NCI-H345 treated with DMSO at 0.1 percent for 48 hours (cell line): ENCODE results near the gene FSIP1.

Experiments
- DNase-seq: peaks from one replicate; lab custom pipeline; 2025; ENCODE audit not compliant: unreplicated experiment; lab: John Stamatoyannopoulos, UW

FSIP1 gene

GRCh38 chr15:39586387-39587095 is 196.1 kb downstream of the FSIP1 start:
- DNase-seq, result no peak

- no peak for DNase-seq
Observed at GRCh38 chr15:39585871-39586301, 196.8 kb downstream of the FSIP1 start.

- no peak for DNase-seq
Observed at GRCh38 chr15:39585389-39585841, 197.2 kb downstream of the FSIP1 start.

- DNase-seq, result no peak
Observed at GRCh38 chr15:39584662-39585388, 197.8 kb downstream of the FSIP1 start.

- no peak for DNase-seq
Observed at GRCh38 chr15:39584266-39584659, 198.4 kb downstream of the FSIP1 start.

GRCh38 chr15:39583596-39584265 is 198.9 kb downstream of the FSIP1 start:
- no peak for DNase-seq

- DNase-seq, result no peak
Observed at GRCh38 chr15:39582977-39583595, 199.6 kb downstream of the FSIP1 start.

GRCh38 chr15:39582286-39582976 is 200.2 kb downstream of the FSIP1 start:
- no peak for DNase-seq

GRCh38 chr15:39581793-39582285 is 200.8 kb downstream of the FSIP1 start:
- no peak for DNase-seq

- no peak for DNase-seq
Observed at GRCh38 chr15:39581242-39581792, 201.3 kb downstream of the FSIP1 start.

GRCh38 chr15:39580485-39581241 is 202.0 kb downstream of the FSIP1 start, which contains the start of gene THBS1:
Gene THBS1, plus strand, starts transcription at chr15:39581079. Its CDS starts 779 bp downstream, at chr15:39581858.
- DNase-seq, result no peak

GRCh38 chr15:39580117-39580484 is 202.5 kb downstream of the FSIP1 start:
- DNase-seq, result peak; percentile 55

GRCh38 chr15:39579487-39580116 is 203.0 kb downstream of the FSIP1 start:
- DNase-seq, result peak; percentile 9

GRCh38 chr15:39578851-39579486 is 203.7 kb downstream of the FSIP1 start:
- DNase-seq, result no peak

GRCh38 chr15:39575180-39575579 is 207.5 kb downstream of the FSIP1 start:
- DNase-seq, result no peak

- no peak for DNase-seq
Observed at GRCh38 chr15:39574427-39574826, 208.2 kb downstream of the FSIP1 start.

- DNase-seq, result no peak
Observed at GRCh38 chr15:39573844-39574243, 208.8 kb downstream of the FSIP1 start.

GRCh38 chr15:39573287-39573686 is 209.4 kb downstream of the FSIP1 start:
- DNase-seq, result no peak

- no peak for DNase-seq
Observed at GRCh38 chr15:39565851-39566250, 216.8 kb downstream of the FSIP1 start.
